H1 (cell line): ENCODE results near the gene HAO2. TPM values are rescaled to one million over a fixed set of nuclear protein-coding genes. Genes with fewer than 3 reads are reported as not detected.

Source experiments
- CTCF ChIA-PET: fragments of 300-600 bp; sonication (Branson Sonifier 250); formaldehyde crosslinking; loops from one replicate; lab custom pipeline; 2021; ENCODE audit not compliant: partially characterized antibody; lab: Charles Lee
- POLR2A ChIA-PET: fragments of 300-600 bp; sonication (Branson Sonifier 250); formaldehyde crosslinking; loops from one replicate; lab custom pipeline; 2021; ENCODE audit warnings: inconsistent platforms; ENCODE audit not compliant: partially characterized antibody; lab: Charles Lee
- DNase-seq, 2 experiments: peaks; one replicate each; pipeline versions ENCODE4 v3.0.0 to v3.0.0-alpha.2; 2010 to 2022; ENCODE audit warnings: low spot score in 2 of 2, low read depth in 1 of 2, mixed read lengths in 1 of 2
- FAIRE-seq: peaks from 2 replicates; lab custom pipeline; 2011; peaks lifted over from hg19 to GRCh38; lab: Jason Lieb, UNC
- H2AFZ ChIP-seq: 2 replicates; pipeline ENCODE4 v1.8.1; 2012; ENCODE audit warnings: low read length, inconsistent platforms
- H2AK5ac ChIP-seq: 2 replicates; pipeline ENCODE4 v1.6.1; 2013; ENCODE audit warnings: low read depth, low read length
- H2BK120ac ChIP-seq: replicated peaks from 2 replicates; pipeline ENCODE3; 2013; ENCODE audit warnings: low read depth, low read length, inconsistent platforms
- H2BK12ac ChIP-seq: 2 replicates; pipeline ENCODE4 v1.6.1; 2013; ENCODE audit warnings: low read depth, low read length
- H2BK15ac ChIP-seq: 2 replicates; pipeline ENCODE4 v1.6.1; 2013; ENCODE audit warnings: low read length
- H2BK20ac ChIP-seq: 2 replicates; pipeline ENCODE4 v1.6.1; 2013; ENCODE audit warnings: low read length
- H2BK5ac ChIP-seq: 2 replicates; pipeline ENCODE4 v1.6.1; 2013; ENCODE audit warnings: low read depth, low read length
- H3K14ac ChIP-seq: 2 replicates; pipeline ENCODE4 v1.6.1; 2013; ENCODE audit warnings: inconsistent platforms; ENCODE audit not compliant: insufficient read length
- H3K18ac ChIP-seq: 2 replicates; pipeline ENCODE4 v1.6.1; 2013; ENCODE audit warnings: low read length; ENCODE audit errors: extremely low read depth
- H3K23ac ChIP-seq: 2 replicates; pipeline ENCODE4 v1.6.1; 2013; ENCODE audit warnings: inconsistent platforms; ENCODE audit not compliant: insufficient read length
- H3K23me2 ChIP-seq: 2 replicates; pipeline ENCODE4 v1.6.1; 2013; ENCODE audit warnings: low read depth, low read length
- H3K27ac ChIP-seq: 2 replicates; pipeline ENCODE4 v1.6.1; 2011; ENCODE audit warnings: low read depth, low read length, inconsistent platforms
- H3K27me3 ChIP-seq, 4 experiments: replicated peaks in 1 of 4; 1 replicate in 1 of 4; 2 replicates in 3 of 4; pipeline versions ENCODE4 v1.6.1 to v1.8.1; 2011 to 2013; ENCODE audit warnings: low read length in 3 of 4, mild to moderate bottlenecking in 3 of 4, inconsistent platforms in 2 of 4, mixed read lengths in 2 of 4, moderate library complexity in 1 of 4; ENCODE audit not compliant: control insufficient read depth in 3 of 4, insufficient read depth in 3 of 4; ENCODE audit errors: extremely low read depth in 1 of 4
- H3K36me3 ChIP-seq, 4 experiments: 2 replicates each; pipeline versions ENCODE4 v1.6.1 to v1.8.1; 2011 to 2013; ENCODE audit warnings: mild to moderate bottlenecking in 4 of 4, low read length in 3 of 4, moderate library complexity in 2 of 4, control low read depth in 1 of 4, inconsistent platforms in 1 of 4; ENCODE audit not compliant: insufficient read depth in 4 of 4, control insufficient read depth in 2 of 4
- H3K4ac ChIP-seq: replicated peaks from 2 replicates; pipeline ENCODE3; 2013; ENCODE audit warnings: low read length, low read depth, mixed read lengths, inconsistent platforms; ENCODE audit not compliant: insufficient read length
- H3K4me1 ChIP-seq, 4 experiments: replicated peaks in 1 of 4; 1 replicate in 1 of 4; 2 replicates in 3 of 4; pipeline versions ENCODE4 v1.6.1 to v1.8.1; 2011 to 2013; ENCODE audit warnings: low read length in 3 of 4, inconsistent platforms in 2 of 4, mixed read lengths in 1 of 4; ENCODE audit not compliant: insufficient read depth in 4 of 4, control insufficient read depth in 3 of 4
- H3K4me2 ChIP-seq, 2 experiments: 2 replicates each; pipeline versions ENCODE4 v1.6.1 to v1.8.1; 2011 to 2013; ENCODE audit warnings: low read depth in 2 of 2, low read length in 2 of 2, control low read depth in 1 of 2, inconsistent platforms in 1 of 2, mild to moderate bottlenecking in 1 of 2; ENCODE audit not compliant: insufficient read depth in 1 of 2
- H3K4me3 ChIP-seq, 4 experiments: fragments of 200-600, 300-600 bp in 1 of 4; sonication (generic), shearing (Covaris generic), sonication (Bioruptor Twin) in 1 of 4; 2 replicates each; pipeline versions ENCODE4 v1.5.1 to v1.8.1; 2011 to 2016; ENCODE audit warnings: low read length in 4 of 4, low read depth in 3 of 4, control low read depth in 2 of 4, inconsistent platforms in 2 of 4, mild to moderate bottlenecking in 2 of 4, mixed read lengths in 1 of 4, moderate library complexity in 1 of 4; ENCODE audit not compliant: insufficient read depth in 2 of 4; ENCODE audit errors: extremely low read depth in 1 of 4
- H3K56ac ChIP-seq: replicated peaks from 2 replicates; pipeline ENCODE3; 2013; ENCODE audit warnings: low read depth, mild to moderate bottlenecking, mixed read lengths, low read length, inconsistent platforms; ENCODE audit not compliant: insufficient read length
- H3K79me1 ChIP-seq: 2 replicates; pipeline ENCODE4 v1.6.1; 2013; ENCODE audit warnings: low read depth, low read length, control low read depth
- H3K79me2 ChIP-seq, 2 experiments: 2 replicates each; pipeline versions ENCODE4 v1.6.1 to v1.8.1; 2012 to 2013; ENCODE audit warnings: low read length in 2 of 2, mild to moderate bottlenecking in 2 of 2, inconsistent platforms in 1 of 2; ENCODE audit not compliant: insufficient read depth in 2 of 2, control insufficient read depth in 1 of 2
- H3K9ac ChIP-seq, 4 experiments: replicated peaks in 1 of 4; 1 replicate in 1 of 4; 2 replicates in 3 of 4; pipeline versions ENCODE4 v1.6.1 to v1.8.1; 2011 to 2013; ENCODE audit warnings: low read depth in 3 of 4, low read length in 3 of 4, control low read depth in 2 of 4, mild to moderate bottlenecking in 2 of 4, moderate library complexity in 2 of 4, inconsistent platforms in 1 of 4; ENCODE audit errors: extremely low read depth in 1 of 4
- H3K9me3 ChIP-seq, 2 experiments: 2 replicates each; pipeline versions ENCODE4 v1.6.1 to v1.8.1; 2012 to 2013; ENCODE audit warnings: mild to moderate bottlenecking in 2 of 2, moderate library complexity in 2 of 2, control low read depth in 1 of 2, inconsistent platforms in 1 of 2, low read depth in 1 of 2, low read length in 1 of 2, mixed read lengths in 1 of 2; ENCODE audit not compliant: insufficient read depth in 2 of 2
- H4K20me1 ChIP-seq, 2 experiments: replicated peaks in 1 of 2; 2 replicates each; pipeline versions ENCODE3 to v1.8.1; 2011 to 2013; ENCODE audit warnings: inconsistent platforms in 2 of 2, low read length in 2 of 2, mild to moderate bottlenecking in 1 of 2; ENCODE audit not compliant: insufficient read depth in 2 of 2, control insufficient read depth in 1 of 2
- H4K5ac ChIP-seq: 2 replicates; pipeline ENCODE4 v1.6.1; 2013; ENCODE audit warnings: low read length, low read depth, mixed read lengths, inconsistent platforms; ENCODE audit not compliant: insufficient read length
- H4K8ac ChIP-seq: 2 replicates; pipeline ENCODE4 v1.8.0; 2013; ENCODE audit warnings: mild to moderate bottlenecking, moderate library complexity, low read length, inconsistent platforms; ENCODE audit not compliant: insufficient read depth; ENCODE audit errors: extremely low read depth
- H4K91ac ChIP-seq: replicated peaks from 2 replicates; pipeline ENCODE3; 2013; ENCODE audit warnings: low read length, mixed read lengths, inconsistent platforms; ENCODE audit not compliant: insufficient read length
- BACH1 ChIP-seq: IDR thresholded peaks from 2 replicates; pipeline ENCODE4 v1.6.1; 2012; ENCODE audit warnings: low read length, improper control_type of control experiment
- KDM4A ChIP-seq: IDR thresholded peaks from one replicate; pipeline ENCODE4 v1.7.1; 2012; ENCODE audit warnings: low read depth, mild to moderate bottlenecking, moderate library complexity, low read length, inconsistent platforms; ENCODE audit not compliant: severe bottlenecking
- WGBS, 2 experiments: shearing (Covaris generic) in 1 of 2; methylation state at CpG; one replicate each; pipeline versions ENCODE4 v1.1.6 to v1.1.7; 2013 to 2015; ENCODE audit warnings: low lambda C conversion rate in 2 of 2, mixed read lengths in 2 of 2, inconsistent platforms in 1 of 2, low coverage in 1 of 2, missing lambda C conversion rate in 1 of 2; ENCODE audit not compliant: insufficient replicate concordance in 2 of 2, insufficient coverage in 1 of 2, insufficient read length in 1 of 2; ENCODE audit errors: extremely low coverage in 1 of 2, missing lambda C conversion rate in 1 of 2; 5-methylcytosine and 5-hydroxymethylcytosine counted together
- polyA plus RNA-seq, 7 experiments: library from polyadenylated mRNA; depleted of rRNA in 3 of 7; stranded (reverse) in 5 of 7; unstranded in 2 of 7; fragments of >200 nt in 5 of 7; fragments of 200-250 nt in 2 of 7; gene quantifications; 1 replicate in 5 of 7; 2 replicates in 1 of 7; 4 replicates in 1 of 7; pipeline versions ENCODE4 v1.2.1 to v1.2.3, GENCODE V29; 2011 to 2013; ENCODE audit warnings: missing spikeins in 2 of 7, mixed read lengths in 2 of 7
- total RNA-seq: library from RNA; stranded (reverse); fragmentation: NEBNext Ultra II Directional; extraction: Animal tissue kit (Norgen Biotek cat#: 25700); gene quantifications from 2 replicates; pipeline ENCODE4 v1.2.1, GENCODE V29; 2021
- TF ChIP-seq, protein P1 (sequence below), 3 experiments: IDR thresholded peaks; 1 replicate in 2 of 3; 2 replicates in 1 of 3; pipeline versions ENCODE4 v1.5.1 to v1.6.1; 2011; ENCODE audit warnings: low read length in 3 of 3, mild to moderate bottlenecking in 3 of 3, inconsistent platforms in 2 of 3, low read depth in 1 of 3, moderate library complexity in 1 of 3; ENCODE audit not compliant: insufficient read depth in 1 of 3; ENCODE audit errors: control extremely low read depth in 1 of 3

HAO2 gene
- total and polyA plus RNA-seq, 2 of the 8 experiments (the other 6 are each of a cell fraction or from before 2014, with no cell fraction given): not detected

DNA sequence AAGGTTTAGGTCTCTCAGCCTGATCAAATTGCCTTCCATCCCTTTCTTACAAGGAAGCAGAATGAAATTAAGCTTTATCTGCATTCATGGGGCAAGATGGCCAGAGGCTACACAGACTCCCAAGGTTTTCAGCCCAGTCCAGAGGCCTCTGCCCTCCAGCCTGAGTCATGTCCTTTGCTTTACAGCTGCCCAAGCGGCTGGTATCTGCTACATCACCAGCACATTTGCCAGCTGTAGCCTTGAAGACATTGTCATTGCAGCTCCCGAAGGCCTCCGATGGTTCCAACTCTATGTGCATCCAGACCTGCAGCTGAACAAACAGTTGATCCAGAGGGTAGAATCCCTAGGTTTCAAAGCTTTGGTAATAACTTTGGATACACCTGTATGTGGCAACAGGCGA, 16.0 kb downstream of the HAO2 start:
- no peak overlapping the region for H3K14ac ChIP-seq
- CTCF ChIA-PET: interaction anchor here (0.8 to 2.4 kb wide), 5 partner anchors 9 to 269 kb away, joined by 3 to 7 read pairs (median 4); no protein-coding TSS in a partner anchor
- POLR2A ChIA-PET: no interaction called here

More for the DNA sequence above, 16.0 kb downstream of the HAO2 start:
- no peaks in the 10 kb centered on the region for H3K79me1 ChIP-seq
- TF ChIP-seq BACH1: no peak
- TF ChIP-seq, protein P1, sequence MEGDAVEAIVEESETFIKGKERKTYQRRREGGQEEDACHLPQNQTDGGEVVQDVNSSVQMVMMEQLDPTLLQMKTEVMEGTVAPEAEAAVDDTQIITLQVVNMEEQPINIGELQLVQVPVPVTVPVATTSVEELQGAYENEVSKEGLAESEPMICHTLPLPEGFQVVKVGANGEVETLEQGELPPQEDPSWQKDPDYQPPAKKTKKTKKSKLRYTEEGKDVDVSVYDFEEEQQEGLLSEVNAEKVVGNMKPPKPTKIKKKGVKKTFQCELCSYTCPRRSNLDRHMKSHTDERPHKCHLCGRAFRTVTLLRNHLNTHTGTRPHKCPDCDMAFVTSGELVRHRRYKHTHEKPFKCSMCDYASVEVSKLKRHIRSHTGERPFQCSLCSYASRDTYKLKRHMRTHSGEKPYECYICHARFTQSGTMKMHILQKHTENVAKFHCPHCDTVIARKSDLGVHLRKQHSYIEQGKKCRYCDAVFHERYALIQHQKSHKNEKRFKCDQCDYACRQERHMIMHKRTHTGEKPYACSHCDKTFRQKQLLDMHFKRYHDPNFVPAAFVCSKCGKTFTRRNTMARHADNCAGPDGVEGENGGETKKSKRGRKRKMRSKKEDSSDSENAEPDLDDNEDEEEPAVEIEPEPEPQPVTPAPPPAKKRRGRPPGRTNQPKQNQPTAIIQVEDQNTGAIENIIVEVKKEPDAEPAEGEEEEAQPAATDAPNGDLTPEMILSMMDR (IDR thresholded peaks at IDR 0.05; ENCODE audit: control extremely low read depth in 1 of 3, insufficient read depth in 1 of 3, low read depth in 1 of 3, low read length in 3 of 3): no peak
- no peak for TF ChIP-seq KDM4A
- H3K18ac ChIP-seq: no peak overlapping the region
- WGBS, 2 experiments: 85% methylated on average over 4 of the region's 4 CpGs; no CpG with 5 or more reads in 1 of the 2 experiments
- H3K4me3 ChIP-seq: no peak overlapping the region
- no peak overlapping the region for H4K91ac ChIP-seq
- no peak overlapping the region for H4K8ac ChIP-seq
- no peak overlapping the region for H2BK12ac ChIP-seq
- H4K5ac ChIP-seq: no peak overlapping the region
- peaks cover 0 to 5% (median 1%) of the 10 kb centered on the region in 4 experiments; a peak in 2 of 7 replicates for H3K4me1 ChIP-seq
- H3K27me3 ChIP-seq: no peaks in the 10 kb centered on the region
- no peaks in the 10 kb centered on the region for H3K9me3 ChIP-seq
- H3K56ac ChIP-seq: no peak overlapping the region
- no peaks in the 10 kb centered on the region for H4K20me1 ChIP-seq
- H3K23me2 ChIP-seq: no peaks in the 10 kb centered on the region
- FAIRE-seq (no peak), DNase-seq (no peak)
- H3K79me2 ChIP-seq: no peaks in the 10 kb centered on the region
- no peak overlapping the region for H3K4me2 ChIP-seq
- no peak overlapping the region for H3K23ac ChIP-seq
- H2BK120ac ChIP-seq: no peak overlapping the region
- no peak overlapping the region for H2BK20ac ChIP-seq
- H2BK5ac ChIP-seq: no peak overlapping the region
- no peak overlapping the region for H3K9ac ChIP-seq
- no peak overlapping the region for H3K4ac ChIP-seq
- H2AK5ac ChIP-seq: no peak overlapping the region
- no peak overlapping the region for H3K27ac ChIP-seq
- H2AFZ ChIP-seq: no peak overlapping the region
- no peaks in the 10 kb centered on the region for H3K36me3 ChIP-seq
- H2BK15ac ChIP-seq: no peak overlapping the region
